ENCODE measurements around the gene CGAS. TPM values are rescaled to one million over a fixed set of nuclear protein-coding genes. Genes with fewer than 3 reads are reported as not detected.

The CGAS gene
- total RNA-seq, 2 experiments from 2014 or later = 11.0 to 11.9 TPM

- no peak for DNase-seq
- H3K36me3 ChIP-seq (ENCODE audit: insufficient read depth, low read length) = no peaks in the 10 kb centered on the region
- H3K36me3 Mint-ChIP-seq (ENCODE audit: low read depth) = no peaks in the 10 kb centered on the region
- no peaks in the 10 kb centered on the region for H3K9me3 Mint-ChIP-seq
- H3K27ac Mint-ChIP-seq = no peak overlapping the region
- H3K4me3 Mint-ChIP-seq = no peak overlapping the region
- peaks cover 4 to 10% of the 10 kb centered on the region in 2 experiments for H3K9me3 ChIP-seq (ENCODE audit: control insufficient read depth in 1 of 2, insufficient read depth in 1 of 2, low read length in 2 of 2)
- H3K27me3 Mint-ChIP-seq = no peaks in the 10 kb centered on the region
- H3K27ac ChIP-seq (ENCODE audit: low read depth in 1 of 2, low read length in 2 of 2) = no peak overlapping the region
- ATAC-seq (ENCODE audit: poor library complexity) = no peak
- no peaks in the 10 kb centered on the region for H3K4me1 Mint-ChIP-seq (ENCODE audit: low read depth)
- no peak for TF ChIP-seq CTCF (IDR thresholded peaks at IDR 0.05)
- no peaks in the 10 kb centered on the region for H3K4me1 ChIP-seq (ENCODE audit: insufficient read depth, low read length)
- intact Hi-C loops (cut with DNase I, micrococcal nuclease) = no loop called here
- ChIA-PET CTCF (no interaction called here), POLR2A (no interaction called here)
- H3K4me3 ChIP-seq (ENCODE audit: low read length) = no peak overlapping the region
- no peaks in the 10 kb centered on the region for H3K27me3 ChIP-seq (ENCODE audit: control insufficient read depth in 1 of 2, insufficient read depth in 2 of 2, low read length in 2 of 2)
These were observed 74.9 kb downstream of the CGAS start for GRCh38 chr6:73377225-73377624.

- no peak for TF ChIP-seq CTCF (IDR thresholded peaks at IDR 0.05)
- Histone ChIP-seq H3K27ac (ENCODE audit: low read depth in 1 of 2, low read length in 2 of 2) (no peak overlapping the region), H3K36me3 (ENCODE audit: insufficient read depth, low read length) (no peaks in the 10 kb centered on the region), H3K27me3 (ENCODE audit: control insufficient read depth in 1 of 2, insufficient read depth in 2 of 2, low read length in 2 of 2) (no peaks in the 10 kb centered on the region), H3K4me1 (ENCODE audit: insufficient read depth, low read length) (no peaks in the 10 kb centered on the region), H3K4me3 (ENCODE audit: low read length) (no peak overlapping the region), H3K9me3 (ENCODE audit: control insufficient read depth in 1 of 2, insufficient read depth in 1 of 2, low read length in 2 of 2) (peaks cover 10 to 27% of the 10 kb centered on the region in 2 experiments)
- ChIA-PET POLR2A (interaction anchor here (0.6 to 0.7 kb wide), 2 partner anchors 12 to 50 kb away, joined by 3 read pairs; no protein-coding TSS in a partner anchor), CTCF (no interaction called here)
- Mint-ChIP-seq H3K27ac (no peak overlapping the region), H3K9me3 (peaks cover under 1% of the 10 kb centered on the region), H3K27me3 (no peaks in the 10 kb centered on the region), H3K4me3 (no peak overlapping the region), H3K4me1 (ENCODE audit: low read depth) (no peaks in the 10 kb centered on the region), H3K36me3 (ENCODE audit: low read depth) (no peaks in the 10 kb centered on the region)
- DNase-seq (no peak), ATAC-seq (ENCODE audit: poor library complexity) (no peak)
- intact Hi-C loops (cut with DNase I, micrococcal nuclease) = no loop called here
These were observed 76.9 kb downstream of the CGAS start for GRCh38 chr6:73375216-73375615.

Other genes starting within 250 kb of the CGAS start
- not detected for gene KHDC1L, start 226.8 kb downstream of the CGAS start, total RNA-seq
- 1 to 10 TPM in 1 of 2 experiments, under 1 TPM in 1; 0.71 to 1.2 TPM for gene KHDC1, start 189.1 kb downstream of the CGAS start, total RNA-seq
- gene DPPA5, start 98.0 kb downstream of the CGAS start, total RNA-seq = not detected
- gene KHDC3L, start 89.6 kb downstream of the CGAS start, total RNA-seq = not detected
- under 1 TPM; 0.38 to 0.50 TPM for gene OOEP, start 82.4 kb downstream of the CGAS start, total RNA-seq
- gene DDX43, start 57.5 kb downstream of the CGAS start, total RNA-seq = 1 to 10 TPM; 2.2 to 2.5 TPM
- 10 to 100 TPM; 47.9 to 48.0 TPM for gene MTO1, start 9.4 kb upstream of the CGAS start, total RNA-seq
- over 10,000 TPM; 15,669 to 16,465 TPM for gene EEF1A1, start 68.7 kb upstream of the CGAS start, total RNA-seq
- gene SLC17A5, start 201.7 kb upstream of the CGAS start, total RNA-seq = 1 to 10 TPM; 5.3 to 6.2 TPM
- under 1 TPM; 0.75 to 0.80 TPM for gene CD109, start 243.9 kb upstream of the CGAS start, total RNA-seq